G401.6 (cell line): ENCODE measurements around the gene CHAF1B.

ENCODE experiments used
- FAIRE-seq: peaks from 2 replicates; lab custom pipeline; 2012; peaks lifted over from hg19 to GRCh38; lab: Jason Lieb, UNC

Gene CHAF1B

DNA sequence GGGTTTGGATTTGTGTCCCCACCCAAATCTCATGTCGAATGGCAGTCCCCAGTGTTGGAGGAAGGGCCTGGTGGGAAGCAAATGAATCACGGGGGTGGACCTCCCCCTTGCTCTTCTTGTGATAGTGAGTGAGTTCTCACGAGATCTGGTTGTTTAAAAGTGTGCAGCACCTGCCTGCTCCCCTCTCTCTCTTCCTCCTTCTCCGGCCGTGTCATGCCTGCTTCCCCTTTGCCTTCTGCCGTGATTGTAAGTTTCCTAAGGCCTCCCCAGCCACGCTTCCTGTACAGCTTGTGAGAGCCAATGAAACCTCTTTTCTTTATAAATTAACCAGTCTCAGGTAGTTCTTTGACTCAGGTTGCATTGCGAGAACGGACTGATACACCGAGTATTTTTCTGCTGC, 78.8 kb downstream of the CHAF1B start:
- no peak for FAIRE-seq

DNA sequence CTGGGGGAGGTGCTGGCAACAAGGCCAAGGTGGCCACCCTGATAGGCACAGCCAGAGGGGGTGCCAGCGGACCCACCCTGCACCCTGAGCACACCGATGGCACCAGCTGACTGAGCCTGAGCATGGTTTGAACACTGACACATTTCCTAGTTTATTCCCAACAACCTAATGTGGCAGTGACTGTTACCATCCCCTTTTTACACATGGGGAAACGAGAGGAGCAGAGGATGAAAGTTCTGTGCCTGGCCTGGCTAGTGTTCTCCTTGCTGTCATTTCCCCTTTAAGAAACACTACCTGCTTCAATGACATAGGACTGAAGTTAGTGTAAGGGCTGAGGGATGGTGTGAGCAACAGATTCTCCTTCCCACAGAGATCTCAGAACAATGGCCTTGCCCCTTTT, 79.4 kb downstream of the CHAF1B start:
- FAIRE-seq: no peak

DNA sequence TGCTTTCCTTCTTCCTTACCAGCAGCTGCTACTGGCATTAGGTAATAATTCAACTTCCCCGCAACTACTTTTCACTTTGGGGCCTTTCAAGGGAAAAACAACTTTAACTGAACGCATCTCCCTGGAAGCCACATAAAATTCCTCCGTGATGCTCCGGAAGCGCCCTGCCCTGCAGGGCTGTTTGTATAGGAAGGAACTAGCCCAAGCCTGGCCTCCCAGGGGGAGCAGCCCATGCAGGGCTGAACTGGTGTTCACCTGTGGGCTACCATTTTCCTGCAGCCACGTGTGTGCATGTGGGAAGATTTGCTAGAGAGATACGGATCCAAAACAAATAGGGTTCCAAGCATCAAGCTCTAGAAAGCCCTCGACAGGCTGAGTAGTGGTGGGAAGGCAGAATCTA, 80.3 kb downstream of the CHAF1B start:
- FAIRE-seq: no peak

DNA sequence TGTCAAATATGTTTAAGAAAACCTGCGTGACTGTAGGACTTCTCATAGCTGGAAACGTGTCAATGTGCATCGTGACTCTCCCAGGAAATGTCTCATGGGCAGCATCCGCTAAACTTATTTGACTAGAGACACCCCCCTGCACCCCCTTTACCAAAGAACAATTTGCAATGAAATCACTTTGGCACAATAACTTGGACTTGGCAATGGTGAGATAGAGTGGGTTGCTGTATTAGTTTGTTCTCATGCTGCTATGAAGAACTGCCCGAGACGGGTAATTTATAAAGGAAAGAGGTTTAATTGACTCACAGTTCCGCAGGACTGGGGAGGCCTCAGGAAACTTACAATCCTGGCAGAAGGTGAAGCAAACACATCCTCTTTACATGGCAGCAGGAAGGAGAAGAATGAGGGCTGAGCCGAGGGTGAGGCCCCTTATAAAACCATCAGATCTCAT, 80.9 kb downstream of the CHAF1B start:
- FAIRE-seq: no peak
